Kidney (tissue), 14 donors: ENCODE results near the gene SCGB1C1. TPM values are rescaled to one million over a fixed set of nuclear protein-coding genes. Genes with fewer than 3 reads are reported as not detected.

Experiments
- DNase-seq, 5 donors: peaks; one replicate each; pipeline ENCODE4 v3.0.0-alpha.2; 2013 to 2020
- FAIRE-seq: peaks from 2 replicates; lab custom pipeline; 2012; peaks lifted over from hg19 to GRCh38; lab: Jason Lieb, UNC
- H3K27ac ChIP-seq, 2 donors: one replicate each; pipeline ENCODE4 v1.7.0; 2013; ENCODE audit warnings: low read depth in 2 of 2, low read length in 2 of 2, inconsistent platforms in 1 of 2
- H3K27me3 ChIP-seq: one replicate; pipeline ENCODE4 v1.7.1; 2013; ENCODE audit warnings: low read length, inconsistent platforms; ENCODE audit not compliant: control insufficient read depth, insufficient read depth
- H3K36me3 ChIP-seq, 3 donors: one replicate each; pipeline versions ENCODE4 v1.7.0 to v1.7.1; 2013; ENCODE audit warnings: low read length in 3 of 3, control low read depth in 1 of 3, inconsistent platforms in 1 of 3; ENCODE audit not compliant: insufficient read depth in 3 of 3, control insufficient read depth in 2 of 3
- H3K4me1 ChIP-seq, 3 donors: one replicate each; pipeline versions ENCODE4 v1.7.0 to v1.7.1; 2013; ENCODE audit warnings: low read length in 3 of 3, inconsistent platforms in 1 of 3, low read depth in 1 of 3; ENCODE audit not compliant: control insufficient read depth in 2 of 3, insufficient read depth in 2 of 3
- H3K4me3 ChIP-seq, 3 donors: one replicate each; pipeline versions ENCODE4 v1.7.0 to v1.8.1; 2013; ENCODE audit warnings: low read length in 3 of 3, control low read depth in 1 of 3, inconsistent platforms in 1 of 3
- H3K9ac ChIP-seq, 3 donors: one replicate each; pipeline versions ENCODE4 v1.7.0 to v1.7.1; 2013; ENCODE audit warnings: low read length in 3 of 3, control low read depth in 1 of 3, inconsistent platforms in 1 of 3
- H3K9me3 ChIP-seq, 3 donors: one replicate each; pipeline versions ENCODE4 v1.7.0 to v1.7.1; 2013; ENCODE audit warnings: low read length in 3 of 3, control low read depth in 1 of 3, inconsistent platforms in 1 of 3; ENCODE audit not compliant: control insufficient read depth in 2 of 3, insufficient read depth in 1 of 3
- CTCF ChIP-seq: IDR thresholded peaks from 3 replicates; pipeline ENCODE4 v1.5.1; 2012; ENCODE audit warnings: mild to moderate bottlenecking, moderate library complexity, borderline replicate concordance; ENCODE audit not compliant: insufficient read depth; ENCODE audit errors: extremely low read depth
- intact Hi-C: fragments of 100-400 bp; cut with DNase I; formaldehyde crosslinking; loops from one replicate; pipeline ENCODE4 v1.11.1; 2022
- polyA plus RNA-seq: library from polyadenylated mRNA; stranded (reverse); fragments of 350-450 nt; fragmentation: Illumina TruSeq; extraction: RNeasy Lipid Tissue Mini Kit (QIAGEN cat#74804); gene quantifications from one replicate; pipeline ENCODE4 v1.2.3, GENCODE V29; 2014; ENCODE audit warnings: low read depth, low replicate concordance; ENCODE audit not compliant: insufficient read depth
- total RNA-seq: library from RNA; stranded (reverse); fragmentation: NEBNext Ultra II Directional; extraction: Animal tissue kit (Norgen Biotek cat#: 25700); gene quantifications from one replicate; pipeline ENCODE4 v1.2.1, GENCODE V29; 2021
- donor health status: control.
- donor health status: control.
- donor health status: control.
- donor health status: control.
- donor health status: control.
- donor health status: DM: yes; HTN: yes; CAD: no.
- donor health status: Normal renal cell carcinoma (clear cell type).

Gene SCGB1C1
- total and polyA plus RNA-seq, 2 donors from 2014 or later = not detected

GRCh38 chr11:221539-221938, 28.7 kb downstream of the SCGB1C1 start:
- Histone ChIP-seq H3K4me1 (no peaks in the 10 kb centered on the region), H3K4me3 (no peak overlapping the region), H3K9ac (no peak overlapping the region), H3K27ac (no peak overlapping the region), H3K9me3 (no peaks in the 10 kb centered on the region), H3K36me3 (peaks cover 3 to 13% (median 11%) of the 10 kb centered on the region in 3 donors), H3K27me3 (no peaks in the 10 kb centered on the region)
- intact Hi-C loops = no loop called here
- no peak for FAIRE-seq
- no peak for DNase-seq
- TF ChIP-seq CTCF = no peak

- no peak overlapping the region for H3K4me3 ChIP-seq
- no peak overlapping the region for H3K27ac ChIP-seq
- DNase-seq = peak in 1 of 5 donors; percentile 62
- peaks cover 3 to 13% (median 11%) of the 10 kb centered on the region in 3 donors for H3K36me3 ChIP-seq
- no peaks in the 10 kb centered on the region for H3K9me3 ChIP-seq
- TF ChIP-seq CTCF = no peak
- intact Hi-C loops = no loop called here
- FAIRE-seq = no peak
- H3K27me3 ChIP-seq = no peaks in the 10 kb centered on the region
- no peaks in the 10 kb centered on the region for H3K4me1 ChIP-seq
- no peak overlapping the region for H3K9ac ChIP-seq
Observed at GRCh38 chr11:221998-222789, 29.3 kb downstream of the SCGB1C1 start.

GRCh38 chr11:223026-223789, 30.3 kb downstream of the SCGB1C1 start:
- Histone ChIP-seq H3K9me3 (no peaks in the 10 kb centered on the region), H3K4me3 (no peak overlapping the region), H3K9ac (no peak overlapping the region), H3K4me1 (no peaks in the 10 kb centered on the region), H3K36me3 (peaks cover 3 to 13% (median 12%) of the 10 kb centered on the region in 3 donors), H3K27me3 (no peaks in the 10 kb centered on the region), H3K27ac (no peak overlapping the region)
- DNase-seq = peak in 1 of 5 donors; percentile 45
- TF ChIP-seq CTCF = no peak
- intact Hi-C loops = no loop called here
- no peak for FAIRE-seq
